Lower lobe of right lung (tissue), 2 donors: Measurements from ENCODE around the gene BBS12. TPM values are rescaled to one million over a fixed set of nuclear protein-coding genes. Genes with fewer than 3 reads are reported as not detected.

Experiments used
- ATAC-seq, 2 donors: fragments of 200-7000 bp; cut with Tn5 transposase; one replicate each; pipeline ENCODE4 v1.9.1; 2020 to 2022; ENCODE audit warnings: mild to moderate bottlenecking in 2 of 2, moderate library complexity in 2 of 2
- DNase-seq: peaks from one replicate; pipeline ENCODE4 v3.0.0-alpha.2; 2020
- H3K27ac ChIP-seq: fragments of 200-600 bp; one replicate; pipeline ENCODE4 v1.8.0; 2022
- H3K27me3 ChIP-seq: fragments of 200-600 bp; one replicate; pipeline ENCODE4 v1.8.0; 2022; ENCODE audit warnings: low read depth
- H3K36me3 ChIP-seq: fragments of 200-600 bp; one replicate; pipeline ENCODE4 v1.8.0; 2022; ENCODE audit warnings: mild to moderate bottlenecking
- H3K4me1 ChIP-seq: fragments of 200-600 bp; one replicate; pipeline ENCODE4 v1.8.0; 2022
- H3K4me3 ChIP-seq: fragments of 200-600 bp; one replicate; pipeline ENCODE4 v1.8.0; 2022; ENCODE audit warnings: mild to moderate bottlenecking
- H3K9me3 ChIP-seq: fragments of 200-600 bp; one replicate; pipeline ENCODE4 v1.8.0; 2022
- intact Hi-C: fragments of 100-400 bp; cut with DNase I; formaldehyde crosslinking; loops from one replicate; pipeline ENCODE4 v1.11.0; 2022
- total RNA-seq: library from RNA; stranded (reverse); fragmentation: NEBNext Ultra II Directional; extraction: Animal tissue kit (Norgen Biotek cat#: 25700); gene quantifications from one replicate; pipeline ENCODE4 v1.2.1, GENCODE V29; 2021
- TF ChIP-seq, protein P1 (sequence below): fragments of 200-600 bp; IDR thresholded peaks from one replicate; pipeline ENCODE4 v1.8.0; 2022; ENCODE audit warnings: antibody characterized with exemption, mild to moderate bottlenecking
- donor health status: DM: no; HTN: yes; CAD: no; lungs with severe emphysema.

Gene BBS12
- total RNA-seq, 1 donor from 2014 or later, result 3.9 TPM

- H3K4me1 ChIP-seq, result peaks cover 11% of the 10 kb centered on the region
- ATAC-seq (no peak), DNase-seq (no peak)
- intact Hi-C loops, result no loop called here
- H3K27me3 ChIP-seq, result no peaks in the 10 kb centered on the region
- H3K4me3 ChIP-seq, result peak overlapping the region; percentile 79
- H3K36me3 ChIP-seq, result no peaks in the 10 kb centered on the region
- H3K27ac ChIP-seq, result no peak overlapping the region
- no peaks in the 10 kb centered on the region for H3K9me3 ChIP-seq
- TF ChIP-seq, protein P1, sequence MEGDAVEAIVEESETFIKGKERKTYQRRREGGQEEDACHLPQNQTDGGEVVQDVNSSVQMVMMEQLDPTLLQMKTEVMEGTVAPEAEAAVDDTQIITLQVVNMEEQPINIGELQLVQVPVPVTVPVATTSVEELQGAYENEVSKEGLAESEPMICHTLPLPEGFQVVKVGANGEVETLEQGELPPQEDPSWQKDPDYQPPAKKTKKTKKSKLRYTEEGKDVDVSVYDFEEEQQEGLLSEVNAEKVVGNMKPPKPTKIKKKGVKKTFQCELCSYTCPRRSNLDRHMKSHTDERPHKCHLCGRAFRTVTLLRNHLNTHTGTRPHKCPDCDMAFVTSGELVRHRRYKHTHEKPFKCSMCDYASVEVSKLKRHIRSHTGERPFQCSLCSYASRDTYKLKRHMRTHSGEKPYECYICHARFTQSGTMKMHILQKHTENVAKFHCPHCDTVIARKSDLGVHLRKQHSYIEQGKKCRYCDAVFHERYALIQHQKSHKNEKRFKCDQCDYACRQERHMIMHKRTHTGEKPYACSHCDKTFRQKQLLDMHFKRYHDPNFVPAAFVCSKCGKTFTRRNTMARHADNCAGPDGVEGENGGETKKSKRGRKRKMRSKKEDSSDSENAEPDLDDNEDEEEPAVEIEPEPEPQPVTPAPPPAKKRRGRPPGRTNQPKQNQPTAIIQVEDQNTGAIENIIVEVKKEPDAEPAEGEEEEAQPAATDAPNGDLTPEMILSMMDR, result no peak
These were observed 1.2 kb downstream of the BBS12 start for GRCh38 chr4:122733787-122734120.

DNA sequence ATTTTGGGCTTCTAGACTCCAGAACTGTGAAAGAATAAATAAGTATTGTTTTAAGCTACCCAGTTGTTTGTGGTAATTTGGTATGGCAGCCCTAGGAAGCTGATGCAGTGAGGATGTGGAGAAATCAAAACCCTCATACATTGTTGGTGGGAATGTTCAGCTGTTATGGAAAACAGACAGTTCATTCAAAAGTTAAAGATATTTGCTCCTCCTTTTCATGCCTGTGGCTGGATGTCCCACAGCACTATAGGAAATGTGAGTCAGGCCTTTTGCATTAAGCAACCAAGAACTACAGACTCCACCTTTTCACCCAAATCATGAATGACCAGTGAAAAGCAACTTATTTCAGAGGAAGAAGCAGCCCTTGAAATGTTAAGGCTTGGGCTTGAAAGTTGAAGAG, 6.7 kb downstream of the BBS12 start:
- H3K4me1 ChIP-seq, result no peaks in the 10 kb centered on the region
- DNase-seq (no peak), ATAC-seq (no peak)
- H3K9me3 ChIP-seq, result no peaks in the 10 kb centered on the region
- H3K27ac ChIP-seq, result no peak overlapping the region
- intact Hi-C loops, result no loop called here
- H3K36me3 ChIP-seq, result peaks cover 10% of the 10 kb centered on the region
- no peak overlapping the region for H3K4me3 ChIP-seq
- no peaks in the 10 kb centered on the region for H3K27me3 ChIP-seq
- TF ChIP-seq, protein P1, result no peak

DNA sequence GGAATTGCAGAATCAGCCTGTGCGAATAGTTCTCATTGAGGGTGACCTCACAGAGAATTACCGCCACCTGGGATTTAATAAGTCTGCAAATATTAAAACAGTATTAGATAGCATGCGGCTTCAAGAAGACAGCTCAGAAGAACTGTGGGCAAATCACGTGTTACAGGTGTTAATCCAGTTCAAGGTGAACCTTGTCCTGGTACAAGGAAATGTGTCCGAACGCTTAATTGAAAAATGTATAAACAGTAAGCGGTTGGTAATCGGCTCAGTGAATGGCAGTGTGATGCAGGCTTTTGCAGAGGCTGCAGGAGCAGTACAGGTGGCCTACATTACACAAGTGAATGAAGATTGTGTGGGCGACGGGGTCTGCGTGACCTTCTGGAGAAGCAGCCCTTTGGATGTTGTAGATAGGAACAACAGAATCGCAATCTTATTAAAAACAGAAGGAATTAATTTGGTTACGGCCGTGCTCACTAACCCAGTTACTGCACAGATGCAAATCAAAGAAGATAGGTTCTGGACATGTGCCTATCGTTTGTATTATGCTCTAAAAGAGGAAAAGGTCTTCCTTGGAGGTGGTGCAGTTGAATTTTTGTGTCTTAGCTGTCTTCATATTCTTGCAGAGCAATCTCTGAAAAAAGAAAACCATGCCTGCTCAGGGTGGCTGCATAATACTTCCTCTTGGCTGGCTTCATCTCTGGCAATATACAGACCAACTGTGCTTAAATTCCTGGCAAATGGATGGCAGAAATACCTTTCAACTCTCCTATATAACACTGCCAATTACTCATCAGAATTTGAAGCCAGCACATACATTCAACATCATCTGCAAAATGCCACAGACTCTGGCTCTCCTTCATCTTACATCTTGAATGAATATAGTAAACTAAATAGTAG, 10.7 kb downstream of the BBS12 start:
- H3K4me1 ChIP-seq, result no peaks in the 10 kb centered on the region
- no peaks in the 10 kb centered on the region for H3K27me3 ChIP-seq
- ATAC-seq, result no peak
- DNase-seq, result no peak
- H3K9me3 ChIP-seq, result no peaks in the 10 kb centered on the region
- peaks cover 10% of the 10 kb centered on the region for H3K36me3 ChIP-seq
- H3K4me3 ChIP-seq, result no peak overlapping the region
- intact Hi-C loops, result no loop called here
- TF ChIP-seq, protein P1, result no peak
- no peak overlapping the region for H3K27ac ChIP-seq

GRCh38 chr4:122744229-122744628, 11.7 kb downstream of the BBS12 start:
- H3K27ac ChIP-seq, result no peak overlapping the region
- H3K36me3 ChIP-seq, result peaks cover 10% of the 10 kb centered on the region
- no peaks in the 10 kb centered on the region for H3K4me1 ChIP-seq
- TF ChIP-seq, protein P1, result no peak
- DNase-seq (no peak), ATAC-seq (peak; percentile 51 to 67)
- H3K4me3 ChIP-seq, result no peak overlapping the region
- no peaks in the 10 kb centered on the region for H3K27me3 ChIP-seq
- no peaks in the 10 kb centered on the region for H3K9me3 ChIP-seq
- intact Hi-C loops, result no loop called here

GRCh38 chr4:122746485-122746965, 14.0 kb downstream of the BBS12 start:
- H3K36me3 ChIP-seq, result peaks cover 10% of the 10 kb centered on the region
- no peak overlapping the region for H3K27ac ChIP-seq
- no peaks in the 10 kb centered on the region for H3K9me3 ChIP-seq
- intact Hi-C loops, result no loop called here
- DNase-seq, result no peak
- no peak for ATAC-seq
- TF ChIP-seq, protein P1, result no peak
- no peaks in the 10 kb centered on the region for H3K4me1 ChIP-seq
- peaks cover 9% of the 10 kb centered on the region for H3K27me3 ChIP-seq
- H3K4me3 ChIP-seq, result no peak overlapping the region
